Ovary (tissue), 3 donors: ENCODE measurements around the gene SIGLEC1.

Experiments
- CTCF ChIP-seq, 3 donors: fragments of 450-650 bp in 2 of 3; fragments of 200-600 bp in 1 of 3; IDR thresholded peaks; one replicate each; pipeline versions ENCODE4 v1.5.1 to v1.8.0; 2016 to 2022; ENCODE audit warnings: antibody characterized with exemption in 3 of 3, mild to moderate bottlenecking in 1 of 3
- EP300 ChIP-seq: sonication (generic); formaldehyde crosslinking; IDR thresholded peaks from one replicate; pipeline ENCODE4 v1.6.1; 2017; ENCODE audit warnings: antibody characterized with exemption
- POLR2A ChIP-seq: fragments of 450-650 bp; IDR thresholded peaks from one replicate; pipeline ENCODE4 v1.6.1; 2017; ENCODE audit warnings: antibody characterized with exemption, mild to moderate bottlenecking, moderate library complexity
- donor health status: DM: no; HTN: no; CAD: no.

- TF ChIP-seq POLR2A (no peak), CTCF (IDR thresholded peaks at IDR 0.05) (no peak), EP300 (no peak)
These were observed 26.0 kb downstream of the SIGLEC1 start for GRCh38 chr20:3686421-3686820.
